HG03045 (cell line): Measurements from ENCODE around the gene POLR3K.

ENCODE experiments used
- ATAC-seq: cut with Tn5 transposase; IDR thresholded peaks from one replicate; pipeline ENCODE4 v1.9.1; 2021; ENCODE audit warnings: mild to moderate bottlenecking, moderate library complexity; ENCODE audit not compliant: unreplicated experiment

POLR3K gene

GRCh38 chr16:66309-67182, 13.1 kb upstream of the POLR3K start:
- ATAC-seq, result no peak

DNA sequence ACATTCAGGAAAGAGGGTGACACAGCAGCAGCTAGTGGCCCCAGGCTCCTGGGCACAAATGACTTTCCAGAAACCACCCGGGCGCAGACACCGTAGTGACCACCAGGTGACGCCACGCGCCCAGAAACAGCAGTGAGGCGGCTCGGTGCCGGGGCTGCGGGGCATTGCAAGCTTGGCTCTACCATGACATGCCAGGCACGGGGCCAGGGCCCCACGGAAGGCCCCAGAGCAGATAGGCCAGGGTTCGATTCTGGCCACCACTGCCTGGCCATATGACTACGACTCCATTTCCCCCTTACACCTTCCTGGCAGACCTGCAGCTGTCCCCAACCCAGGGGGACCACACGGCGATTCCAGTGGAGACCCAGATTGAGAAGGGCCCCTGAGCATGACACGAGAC, 12.3 kb upstream of the POLR3K start:
- no peak for ATAC-seq

DNA sequence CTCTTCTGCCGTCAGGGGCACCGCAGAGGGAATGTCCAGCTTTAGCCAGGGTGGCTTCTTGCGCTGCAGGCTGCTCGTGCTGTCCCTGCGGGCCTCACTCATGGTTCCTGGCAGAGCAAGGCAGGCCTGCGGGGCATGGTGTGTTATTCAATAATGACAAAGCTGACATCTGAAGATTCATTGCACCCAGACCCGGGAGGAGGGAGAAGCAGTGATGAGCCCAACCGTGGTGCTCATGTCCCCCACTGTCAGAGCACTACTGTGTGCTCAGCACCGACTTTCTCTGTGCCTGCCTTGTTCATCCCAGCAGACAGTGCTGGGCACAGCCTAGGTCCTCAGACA, 11.5 kb upstream of the POLR3K start:
- ATAC-seq, result no peak

DNA sequence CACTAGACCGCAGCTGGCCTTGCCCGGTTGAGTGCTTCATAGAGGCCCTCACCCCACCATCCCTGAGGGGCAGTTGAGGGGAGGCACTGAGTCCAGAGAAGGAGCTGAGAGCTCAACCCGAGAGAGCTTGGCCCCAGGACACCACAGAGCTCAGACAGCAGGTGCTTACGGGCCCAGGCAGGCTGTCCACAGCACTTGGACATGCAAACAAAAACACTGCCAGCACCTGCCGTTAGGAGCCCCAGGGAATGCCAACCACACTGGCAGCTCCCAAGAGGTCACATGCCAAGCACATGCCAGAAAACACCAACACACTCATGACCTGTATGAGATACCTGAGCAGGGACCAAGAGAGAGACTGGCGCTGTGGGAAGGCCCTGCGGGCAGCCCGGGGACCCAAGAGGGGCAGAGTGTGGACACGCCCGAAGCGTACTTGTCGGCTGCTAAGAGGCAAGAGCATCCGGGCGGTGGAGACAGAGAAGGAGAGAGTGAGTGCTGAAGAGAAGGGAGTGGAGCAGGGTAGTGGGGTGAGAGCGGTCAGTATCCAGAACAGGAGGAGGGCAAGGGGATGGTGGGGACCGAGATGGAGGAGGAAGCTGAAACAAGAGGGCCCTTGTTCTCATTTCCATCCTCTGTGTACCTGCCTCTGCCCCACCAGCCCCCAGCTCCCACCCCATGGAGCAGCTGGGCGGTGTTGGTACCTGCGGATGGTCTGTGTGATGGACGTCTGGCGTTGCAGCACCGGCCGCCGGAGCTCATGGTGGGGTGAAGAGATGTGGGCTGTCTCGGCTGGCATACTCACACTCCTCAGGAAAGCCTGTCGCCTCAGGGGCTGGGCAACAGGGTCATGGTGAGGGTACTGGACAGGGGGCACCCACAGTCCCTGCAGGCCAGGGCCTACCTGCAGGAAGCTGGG, 10.8 kb upstream of the POLR3K start:
- no peak for ATAC-seq

DNA sequence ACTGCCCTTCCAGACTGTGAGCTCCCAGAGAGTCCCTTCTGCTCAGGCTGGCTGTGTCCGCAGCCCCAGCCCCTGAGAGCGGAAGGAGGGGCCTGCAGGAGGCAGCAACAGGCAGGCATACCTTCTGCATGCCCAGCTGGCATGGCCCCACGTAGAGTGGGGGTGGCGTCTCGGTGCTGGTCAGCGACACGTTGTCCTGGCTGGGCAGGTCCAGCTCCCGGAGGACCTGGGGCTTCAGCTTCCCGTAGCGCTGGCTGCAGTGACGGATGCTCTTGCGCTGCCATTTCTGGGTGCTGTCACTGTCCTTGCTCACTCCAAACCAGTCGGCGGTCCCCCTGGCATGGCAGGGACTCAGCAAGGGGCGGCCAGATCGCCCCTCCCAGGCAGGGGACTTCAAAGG, 10.1 kb upstream of the POLR3K start:
- ATAC-seq, result no peak

DNA sequence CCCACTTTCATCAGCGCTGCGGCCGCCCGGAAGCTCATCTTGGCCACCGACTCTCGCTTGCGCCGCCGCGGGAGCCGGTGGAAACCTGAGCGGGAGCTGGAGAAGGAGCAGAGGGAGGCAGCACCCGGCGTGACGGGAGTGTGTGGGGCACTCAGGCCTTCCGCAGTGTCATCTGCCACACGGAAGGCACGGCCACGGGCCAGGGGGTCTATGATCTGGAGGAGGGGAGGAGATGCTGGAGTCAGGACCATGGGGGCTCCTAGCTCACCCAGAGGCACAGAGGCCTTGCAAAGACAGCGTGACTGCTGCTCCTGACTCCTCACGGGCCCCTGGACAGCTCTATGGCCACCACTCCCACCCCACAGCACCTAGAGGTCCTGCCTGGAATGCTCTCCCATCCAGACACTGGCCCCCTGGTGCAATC, 9.6 kb upstream of the POLR3K start:
- ATAC-seq, result no peak

- ATAC-seq, result no peak
Observed at GRCh38 chr16:62283-62967, 9.0 kb upstream of the POLR3K start.

GRCh38 chr16:61879-62281, 8.5 kb upstream of the POLR3K start:
- no peak for ATAC-seq

DNA sequence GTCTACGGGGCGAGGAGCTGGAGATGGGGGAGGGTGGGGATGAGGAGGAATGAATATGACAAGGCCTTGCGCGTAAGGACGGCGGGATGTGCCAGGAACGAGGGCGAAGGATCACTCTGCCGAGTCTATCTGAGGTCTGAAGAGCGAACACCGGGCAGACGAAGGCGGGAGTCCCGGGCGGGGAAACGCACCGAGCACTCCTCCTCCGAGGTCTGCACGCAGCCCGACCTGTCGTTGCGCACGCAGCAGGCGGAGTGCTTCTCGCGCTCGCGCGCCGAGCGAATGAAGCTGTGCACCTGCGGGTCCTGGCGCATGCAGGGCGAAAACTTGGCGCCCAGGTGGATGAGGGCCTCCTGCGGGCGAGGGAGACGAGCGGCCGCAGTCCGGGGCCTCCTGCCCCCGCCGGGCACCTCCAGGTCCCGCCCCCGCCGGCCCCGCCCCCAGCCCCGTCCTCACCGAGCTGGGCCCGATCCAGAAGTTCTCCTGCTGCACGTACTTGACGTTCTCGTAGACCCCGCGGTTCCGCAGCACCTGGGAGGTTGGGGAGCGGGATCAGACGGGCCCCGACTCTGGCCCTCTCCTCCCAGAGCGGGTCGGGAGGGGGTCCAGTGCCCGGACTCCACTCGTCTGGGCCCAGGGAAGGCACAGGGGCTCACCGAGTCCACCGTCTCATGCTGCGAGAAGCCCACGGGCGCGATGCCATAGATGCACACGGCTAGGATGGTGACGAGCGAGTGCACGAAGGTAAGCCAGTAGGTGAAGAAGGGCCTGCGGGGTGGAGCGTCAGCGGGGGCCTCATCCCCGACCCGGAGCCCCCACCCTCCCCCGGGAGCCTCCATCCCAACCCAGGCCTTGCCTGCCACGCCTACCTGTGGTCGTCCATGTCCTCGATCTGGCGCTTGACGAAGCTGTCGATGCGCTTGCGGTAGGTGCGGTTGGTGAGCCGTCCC, 7.8 kb upstream of the POLR3K start:
- ATAC-seq, result no peak

GRCh38 chr16:60166-60565, 6.8 kb upstream of the POLR3K start:
- ATAC-seq, result no peak

GRCh38 chr16:59440-60059, 6.1 kb upstream of the POLR3K start:
- no peak for ATAC-seq

- no peak for ATAC-seq
Observed at GRCh38 chr16:58491-59439, 5.4 kb upstream of the POLR3K start.

DNA sequence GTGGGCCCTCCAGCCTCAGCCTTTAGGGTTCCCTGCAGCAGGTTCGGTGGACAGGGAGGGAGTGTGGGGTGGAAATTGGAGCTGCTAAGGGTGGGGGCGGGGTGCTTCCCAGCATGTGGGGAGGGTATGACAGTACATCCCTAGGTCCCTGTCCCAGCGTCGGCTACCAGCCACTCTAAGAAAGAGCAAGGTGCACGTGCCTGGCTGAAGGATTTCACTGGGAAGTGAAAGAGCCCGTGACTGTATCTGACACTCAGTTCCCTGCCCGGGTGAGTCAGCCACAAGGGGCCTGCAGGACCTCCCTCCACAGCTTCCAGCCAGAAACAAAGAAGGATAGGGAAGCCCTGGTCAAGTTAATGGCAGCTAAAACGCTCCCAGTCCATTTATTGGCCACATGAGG, 4.3 kb upstream of the POLR3K start:
- ATAC-seq, result no peak

GRCh38 chr16:56231-56927, 3.0 kb upstream of the POLR3K start:
- ATAC-seq, result no peak

DNA sequence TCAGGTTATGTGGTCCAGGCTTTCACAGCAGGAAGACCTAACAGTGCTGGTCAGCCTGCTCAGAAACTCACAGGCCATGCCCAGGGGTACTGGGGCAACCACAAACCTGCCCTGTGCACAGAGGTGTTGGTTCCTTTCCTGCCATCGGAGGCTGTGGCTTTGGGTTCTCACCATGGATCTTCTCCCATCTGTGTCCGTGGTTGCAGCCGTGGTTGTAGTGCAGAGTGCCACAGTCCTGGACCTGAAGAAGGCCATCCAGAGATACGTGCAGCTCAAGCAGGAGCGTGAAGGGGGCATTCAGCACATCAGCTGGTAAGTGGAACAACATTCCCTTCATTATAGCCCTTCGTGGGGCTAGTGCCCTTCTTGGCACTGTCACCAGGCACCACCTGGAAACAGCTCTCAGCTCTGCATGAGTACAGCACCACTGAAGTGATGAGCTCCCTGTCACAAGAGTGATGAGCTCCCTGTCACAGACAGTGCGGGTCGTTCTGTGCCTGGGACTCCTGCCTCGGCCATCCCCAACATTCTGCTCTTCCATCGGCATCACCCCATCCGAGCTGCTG, 2.2 kb upstream of the POLR3K start:
- ATAC-seq, result no peak

- ATAC-seq, result no peak
Observed at GRCh38 chr16:54237-54581, 801 bp upstream of the POLR3K start.

DNA sequence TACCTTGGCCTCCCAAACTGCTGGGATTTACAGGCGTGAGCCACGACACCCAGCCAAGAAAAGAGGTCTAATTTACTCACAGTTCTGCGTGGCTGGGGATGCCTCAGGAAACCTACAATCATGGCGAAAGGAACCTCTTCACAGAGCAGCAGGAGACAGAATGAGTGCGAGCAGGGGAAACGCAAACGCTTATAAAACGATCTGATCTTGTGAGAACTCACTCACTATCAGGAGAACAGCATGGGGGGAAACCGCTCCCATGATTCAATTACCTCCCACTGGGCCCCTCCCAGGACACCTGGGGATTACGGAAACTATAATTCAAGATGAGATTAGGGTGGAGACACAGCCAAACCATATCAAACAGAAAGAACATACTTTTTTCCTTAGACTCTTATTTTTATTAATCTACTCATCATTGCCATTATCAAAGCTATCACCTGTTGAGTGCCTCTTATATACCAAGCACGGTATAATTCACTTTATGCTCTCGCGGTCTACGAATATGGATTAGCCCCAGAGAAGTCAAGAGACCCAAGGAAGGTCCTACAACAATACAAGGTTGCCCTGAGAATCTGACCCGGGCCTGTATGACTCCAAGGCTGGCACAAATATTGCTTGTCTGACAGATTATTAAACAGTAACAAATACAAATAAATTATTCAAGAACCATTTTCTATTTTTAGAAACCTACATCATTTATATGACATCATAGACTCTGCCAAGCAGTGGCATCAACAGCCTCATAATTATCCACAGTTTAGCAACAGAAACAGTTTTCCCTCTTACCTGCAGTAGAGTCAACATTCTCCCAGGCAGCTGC, 2.4 kb downstream of the POLR3K start:
- no peak for ATAC-seq
